Spleen (tissue), 11 donors: ENCODE measurements around the gene ANKAR. TPM values are rescaled to one million over a fixed set of nuclear protein-coding genes. Genes with fewer than 3 reads are reported as not detected.

ENCODE experiments used
- DNase-seq: peaks from one replicate; pipeline ENCODE4 v3.0.0-alpha.2; 2020
- H3K27ac ChIP-seq, 8 donors: fragments of 200-600 bp; sonication (generic) in 7 of 8; 1 replicate in 4 of 8; 2 replicates in 4 of 8; pipeline versions ENCODE4 v1.5.0 to v1.8.0; 2016 to 2021; ENCODE audit warnings: inconsistent platforms in 4 of 8, mild to moderate bottlenecking in 4 of 8, moderate library complexity in 1 of 8
- H3K27me3 ChIP-seq, 7 donors: fragments of 200-600 bp; sonication (generic) in 6 of 7; replicated peaks in 1 of 7; 1 replicate in 4 of 7; 2 replicates in 3 of 7; pipeline versions ENCODE4 v1.5.0 to v1.8.0; 2016 to 2021; ENCODE audit warnings: inconsistent platforms in 3 of 7, mild to moderate bottlenecking in 1 of 7
- H3K36me3 ChIP-seq, 6 donors: fragments of 200-600 bp; sonication (generic) in 5 of 6; 1 replicate in 4 of 6; 2 replicates in 2 of 6; pipeline versions ENCODE4 v1.5.0 to v1.8.0; 2016 to 2021; ENCODE audit warnings: inconsistent platforms in 2 of 6
- H3K4me1 ChIP-seq, 6 donors: fragments of 200-600 bp; sonication (generic) in 5 of 6; 1 replicate in 3 of 6; 2 replicates in 3 of 6; pipeline versions ENCODE4 v1.5.0 to v1.8.0; 2016 to 2021; ENCODE audit warnings: inconsistent platforms in 3 of 6
- H3K4me3 ChIP-seq, 8 donors: fragments of 200-600 bp; sonication (generic) in 7 of 8; 1 replicate in 4 of 8; 2 replicates in 4 of 8; pipeline versions ENCODE4 v1.5.0 to v1.8.0; 2016 to 2021; ENCODE audit warnings: inconsistent platforms in 4 of 8, mild to moderate bottlenecking in 4 of 8, moderate library complexity in 2 of 8
- H3K9me3 ChIP-seq, 8 donors: fragments of 200-600 bp; sonication (generic) in 7 of 8; 1 replicate in 4 of 8; 2 replicates in 4 of 8; pipeline versions ENCODE4 v1.5.0 to v1.8.0; 2016 to 2021; ENCODE audit warnings: inconsistent platforms in 4 of 8
- POLR2A ChIP-seq, 3 donors: fragments of 450-650 bp; IDR thresholded peaks; one replicate each; pipeline ENCODE4 v1.5.1; 2017; ENCODE audit warnings: antibody characterized with exemption in 3 of 3, mild to moderate bottlenecking in 1 of 3
- POLR2AphosphoS5 ChIP-seq, 3 donors: sonication (generic); formaldehyde crosslinking; IDR thresholded peaks; one replicate each; pipeline ENCODE4 v1.5.1; 2017; ENCODE audit warnings: antibody characterized with exemption in 3 of 3
- WGBS, 5 donors: extraction: QIAGEN DNeasy Blood & Tissue Kit in 3 of 5; methylation state at CpG; one replicate each; pipeline versions ENCODE4 v1.1.5 to v1.1.7; 2013 to 2018; 5-methylcytosine and 5-hydroxymethylcytosine counted together
- intact Hi-C: fragments of 100-400 bp; cut with DNase I; formaldehyde crosslinking; loops from one replicate; pipeline ENCODE4 v1.15.0; 2023; ENCODE audit warnings: low total_unique reads
- polyA plus RNA-seq, 3 donors: library from polyadenylated mRNA; stranded (reverse); fragments of 200-250 nt; gene quantifications; one replicate each; pipeline ENCODE4 v1.2.1, GENCODE V29; 2013
- total RNA-seq, 7 donors: library from RNA; depleted of rRNA in 3 of 7; stranded (reverse); fragments of >200 nt in 3 of 7; fragmentation: NEBNext Ultra II Directional in 4 of 7; extraction: Animal tissue kit (Norgen Biotek cat#: 25700) in 4 of 7; gene quantifications; one replicate each; pipeline versions ENCODE4 v1.1.0 to v1.2.1, GENCODE V29; 2016 to 2021
- TF ChIP-seq, protein P1 (sequence below), 11 experiments: fragments of 200-600 bp in 7 of 11; fragments of 450-650 bp in 4 of 11; sonication (generic) in 4 of 11; IDR thresholded peaks in 8 of 11; conservative IDR thresholded peaks in 3 of 11; 1 replicate in 7 of 11; 2 replicates in 4 of 11; pipeline versions ENCODE4 v1.4.0 to v1.8.0; 2016 to 2021; ENCODE audit warnings: antibody characterized with exemption in 11 of 11, inconsistent platforms in 4 of 11, mild to moderate bottlenecking in 1 of 11
- donor health status: healthy with polysubstance abuse.
- donor health status: DM: no; HTN: no; CAD: no; lungs with moderate emphysema.
- donor health status: DM: no; HTN: no; CAD: no.
- donor health status: Bipolar disorder and iron deficiency.
- donor health status: healthy.
- donor health status: DM: no; HTN: no; CAD: no.
- donor health status: DM: yes; HTN: yes; CAD: no.

The ANKAR gene
- total and polyA plus RNA-seq, 10 donors = 3.1 to 32.3 (median 14.7) TPM

- WGBS, 5 donors = 63 to 97% (median 78%) methylated on average over 1 of the region's 1 CpG
- peaks cover 0 to 15% (median 10%) of the 10 kb centered on the region in 8 donors for H3K9me3 ChIP-seq
- no peak overlapping the region for H3K27ac ChIP-seq
- intact Hi-C loops = no loop called here
- H3K4me1 ChIP-seq = peaks cover 0 to 49% (median 25%) of the 10 kb centered on the region in 6 donors
- no peaks in the 10 kb centered on the region for H3K36me3 ChIP-seq
- no peaks in the 10 kb centered on the region for H3K27me3 ChIP-seq
- H3K4me3 ChIP-seq = no peak overlapping the region
- TF ChIP-seq POLR2AphosphoS5 (IDR thresholded peaks at IDR 0.05) (no peak), POLR2A (IDR thresholded peaks at IDR 0.05) (no peak)
- TF ChIP-seq, protein P1, sequence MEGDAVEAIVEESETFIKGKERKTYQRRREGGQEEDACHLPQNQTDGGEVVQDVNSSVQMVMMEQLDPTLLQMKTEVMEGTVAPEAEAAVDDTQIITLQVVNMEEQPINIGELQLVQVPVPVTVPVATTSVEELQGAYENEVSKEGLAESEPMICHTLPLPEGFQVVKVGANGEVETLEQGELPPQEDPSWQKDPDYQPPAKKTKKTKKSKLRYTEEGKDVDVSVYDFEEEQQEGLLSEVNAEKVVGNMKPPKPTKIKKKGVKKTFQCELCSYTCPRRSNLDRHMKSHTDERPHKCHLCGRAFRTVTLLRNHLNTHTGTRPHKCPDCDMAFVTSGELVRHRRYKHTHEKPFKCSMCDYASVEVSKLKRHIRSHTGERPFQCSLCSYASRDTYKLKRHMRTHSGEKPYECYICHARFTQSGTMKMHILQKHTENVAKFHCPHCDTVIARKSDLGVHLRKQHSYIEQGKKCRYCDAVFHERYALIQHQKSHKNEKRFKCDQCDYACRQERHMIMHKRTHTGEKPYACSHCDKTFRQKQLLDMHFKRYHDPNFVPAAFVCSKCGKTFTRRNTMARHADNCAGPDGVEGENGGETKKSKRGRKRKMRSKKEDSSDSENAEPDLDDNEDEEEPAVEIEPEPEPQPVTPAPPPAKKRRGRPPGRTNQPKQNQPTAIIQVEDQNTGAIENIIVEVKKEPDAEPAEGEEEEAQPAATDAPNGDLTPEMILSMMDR (IDR thresholded peaks at IDR 0.05 in 8 of 11, conservative IDR thresholded peaks at IDR 0.05 in 3 of 11) = no peak
- no peak for DNase-seq
Observed at GRCh38 chr2:189681203-189681602, 6.7 kb downstream of the ANKAR start.

GRCh38 chr2:189681903-189682302 lies 7.4 kb downstream of the ANKAR start:
- Histone ChIP-seq H3K27me3 (no peaks in the 10 kb centered on the region), H3K4me3 (no peak overlapping the region), H3K4me1 (peaks cover 0 to 48% (median 20%) of the 10 kb centered on the region in 6 donors), H3K9me3 (peaks cover 0 to 15% (median 10%) of the 10 kb centered on the region in 8 donors), H3K27ac (no peak overlapping the region), H3K36me3 (no peaks in the 10 kb centered on the region)
- intact Hi-C loops = no loop called here
- DNase-seq = no peak
- TF ChIP-seq POLR2A (IDR thresholded peaks at IDR 0.05) = no peak
- TF ChIP-seq POLR2AphosphoS5 (IDR thresholded peaks at IDR 0.05) = no peak
- TF ChIP-seq, protein P1 (IDR thresholded peaks at IDR 0.05 in 8 of 11, conservative IDR thresholded peaks at IDR 0.05 in 3 of 11) = no peak

DNA sequence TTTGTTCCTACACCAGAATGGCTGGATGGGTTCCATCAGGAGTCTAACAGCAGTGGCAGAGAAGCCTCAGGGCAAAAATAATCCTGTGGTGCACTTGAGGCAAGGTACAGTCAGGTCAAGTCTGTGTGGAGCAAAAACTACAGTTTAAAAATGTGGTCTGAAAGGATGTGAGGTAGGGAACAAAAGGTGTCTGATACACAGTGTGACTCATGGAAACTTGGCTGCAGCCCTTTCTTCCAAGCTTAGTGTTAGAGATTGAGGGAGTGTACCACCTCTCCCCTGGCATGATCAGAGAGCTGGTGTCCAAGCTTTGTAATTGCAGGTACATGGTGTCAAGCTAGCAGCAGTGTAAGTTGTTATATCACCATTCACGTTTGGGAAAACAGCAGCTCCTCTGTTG lies 8.9 kb downstream of the ANKAR start:
- Histone ChIP-seq H3K4me3 (no peak overlapping the region), H3K36me3 (no peaks in the 10 kb centered on the region), H3K9me3 (peaks cover 0 to 9% (median 5%) of the 10 kb centered on the region in 8 donors), H3K4me1 (peaks cover 0 to 48% (median 19%) of the 10 kb centered on the region in 6 donors), H3K27ac (no peak overlapping the region), H3K27me3 (no peaks in the 10 kb centered on the region)
- WGBS, 5 donors = 81 to 94% (median 86%) methylated on average over 1 of the region's 1 CpG
- no peak for DNase-seq
- TF ChIP-seq POLR2AphosphoS5 (IDR thresholded peaks at IDR 0.05) = no peak
- no peak for TF ChIP-seq POLR2A (IDR thresholded peaks at IDR 0.05)
- TF ChIP-seq, protein P1 (IDR thresholded peaks at IDR 0.05 in 8 of 11, conservative IDR thresholded peaks at IDR 0.05 in 3 of 11) = no peak
- intact Hi-C loops = no loop called here

- peaks cover 0 to 40% (median 12%) of the 10 kb centered on the region in 6 donors for H3K4me1 ChIP-seq
- H3K4me3 ChIP-seq = no peak overlapping the region
- no peak overlapping the region for H3K27ac ChIP-seq
- peaks cover 0 to 3% (median 0%) of the 10 kb centered on the region in 6 donors for H3K36me3 ChIP-seq
- DNase-seq = no peak
- H3K27me3 ChIP-seq = no peaks in the 10 kb centered on the region
- no peaks in the 10 kb centered on the region for H3K9me3 ChIP-seq
- intact Hi-C loops = no loop called here
- no peak for TF ChIP-seq POLR2A (IDR thresholded peaks at IDR 0.05)
- TF ChIP-seq, protein P1 (IDR thresholded peaks at IDR 0.05 in 8 of 11, conservative IDR thresholded peaks at IDR 0.05 in 3 of 11) = no peak
- WGBS, 5 donors = 38 to 65% (median 53%) methylated on average over 1 of the region's 1 CpG
Observed at GRCh38 chr2:189684811-189685210, 10.3 kb downstream of the ANKAR start.
